HEK293T (cell line): Measurements from ENCODE around the gene C1orf116.

Experiments
- ARNT ChIP-seq: fragments of 450-650 bp; IDR thresholded peaks from 2 replicates; pipeline ENCODE4 v1.6.1; 2017; ENCODE audit warnings: mild to moderate bottlenecking
- FOXK2 ChIP-seq: fragments of 450-650 bp; IDR thresholded peaks from 2 replicates; pipeline ENCODE4 v1.6.1; 2016; ENCODE audit warnings: mild to moderate bottlenecking
- NFRKB ChIP-seq: fragments of 450-650 bp; IDR thresholded peaks from 2 replicates; pipeline ENCODE4 v1.6.1; 2016; ENCODE audit warnings: mild to moderate bottlenecking, moderate library complexity
- SP1 ChIP-seq: fragments of 450-650 bp; IDR thresholded peaks from 2 replicates; pipeline ENCODE4 v1.6.1; 2017
- SUZ12 ChIP-seq: fragments of 450-650 bp; IDR thresholded peaks from 2 replicates; pipeline ENCODE4 v1.6.1; 2016; ENCODE audit warnings: mild to moderate bottlenecking

GRCh38 chr1:207003210-207003609 lies 29.3 kb downstream of the C1orf116 start:
- TF ChIP-seq FOXK2 (no peak), SP1 (no peak), NFRKB (no peak), ARNT (no peak), SUZ12 (no peak)
